Natural killer cell (primary cell): Measurements from ENCODE around the gene MTA2. TPM values are rescaled to one million over a fixed set of nuclear protein-coding genes. Genes with fewer than 3 reads are reported as not detected.
A peak's percentile ranks its signal among the peaks of the same experiment; 100 is the strongest.
"Not testable (repeated sequence)": the region's sequence is repeated elsewhere in the genome, so short reads cannot be mapped to it uniquely, and the experiment has no call there.

Source experiments
- ATAC-seq, 3 donors: fragments of 150-1000 bp in 2 of 3; fragments of 200-7000 bp in 1 of 3; cut with Tn5 transposase; 1 replicate in 1 of 3; 2 replicates in 2 of 3; pipeline ENCODE4 v1.10.0; 2021; ENCODE audit warnings: mild to moderate bottlenecking in 2 of 3, moderate library complexity in 2 of 3
- DNase-seq, 2 donors: peaks; one replicate each; pipeline versions ENCODE4 v3.0.0 to v3.0.0-alpha.2; 2013 to 2021; ENCODE audit warnings: mixed read lengths in 1 of 2
- H3K27ac ChIP-seq: one replicate; pipeline ENCODE4 v1.5.1; 2013; ENCODE audit warnings: mild to moderate bottlenecking, low read length
- H3K27me3 ChIP-seq: one replicate; pipeline ENCODE4 v1.6.1; 2013; ENCODE audit warnings: low read length; ENCODE audit not compliant: control insufficient read depth, insufficient read depth
- H3K36me3 ChIP-seq: one replicate; pipeline ENCODE4 v1.6.1; 2013; ENCODE audit warnings: low read length; ENCODE audit not compliant: control insufficient read depth, insufficient read depth
- H3K4me1 ChIP-seq: one replicate; pipeline ENCODE4 v1.6.1; 2013; ENCODE audit warnings: low read length; ENCODE audit not compliant: control insufficient read depth, insufficient read depth
- H3K4me3 ChIP-seq: one replicate; pipeline ENCODE4 v1.5.1; 2013; ENCODE audit warnings: low read length
- H3K9me3 ChIP-seq: one replicate; pipeline ENCODE4 v1.6.1; 2013; ENCODE audit warnings: low read length; ENCODE audit not compliant: control insufficient read depth, insufficient read depth
- H3K27ac Mint-ChIP-seq, 2 donors: one replicate each; pipeline ENCODE4 v1.8.0; 2022; ENCODE audit warnings: mild to moderate bottlenecking in 2 of 2, mixed read lengths in 2 of 2, moderate library complexity in 1 of 2
- H3K27me3 Mint-ChIP-seq, 2 donors: one replicate each; pipeline ENCODE4 v1.8.0; 2022; ENCODE audit warnings: low read depth in 2 of 2, mixed read lengths in 2 of 2
- H3K36me3 Mint-ChIP-seq: one replicate; pipeline ENCODE4 v1.8.0; 2022; ENCODE audit warnings: mixed read lengths
- H3K4me1 Mint-ChIP-seq, 2 donors: one replicate each; pipeline ENCODE4 v1.8.0; 2022; ENCODE audit warnings: mixed read lengths in 2 of 2
- H3K4me3 Mint-ChIP-seq: one replicate; pipeline ENCODE4 v1.8.0; 2022; ENCODE audit warnings: mild to moderate bottlenecking, moderate library complexity, mixed read lengths
- H3K9me3 Mint-ChIP-seq, 2 donors: one replicate each; pipeline ENCODE4 v1.8.0; 2022; ENCODE audit warnings: mixed read lengths in 2 of 2
- CTCF ChIP-seq: fragments of 200-600 bp; IDR thresholded peaks from one replicate; pipeline ENCODE4 v1.8.0; 2022; ENCODE audit warnings: antibody characterized with exemption
- WGBS: methylation state at CpG from one replicate; pipeline ENCODE4 v1.1.7; 2013; ENCODE audit warnings: missing lambda C conversion rate; ENCODE audit not compliant: insufficient coverage; 5-methylcytosine and 5-hydroxymethylcytosine counted together
- intact Hi-C: fragments of 100-400 bp; cut with micrococcal nuclease; formaldehyde crosslinking; loops from one replicate; pipeline ENCODE4 v1.14.2; 2022
- total RNA-seq, 4 donors: library from RNA; stranded (reverse); fragments of 120-200 nt in 1 of 4; gene quantifications; one replicate each; pipeline versions ENCODE4 v1.2.3 to v1.2.4, GENCODE V29; 2013 to 2022

Gene MTA2
- total RNA-seq, 3 donors from 2014 or later (not counting 1 experiment from before 2014, with no cell fraction given): 254 to 305 (median 259) TPM

GRCh38 chr11:62572431-62572830 lies 29.2 kb downstream of the MTA2 start:
- intact Hi-C loops: loop anchor here (5.0 kb wide), 1 partner anchor 135 kb away; the partner anchor contains the start of genes BSCL2 and GNG3
- peaks cover 37 to 55% of the 10 kb centered on the region in 2 donors for H3K4me1 Mint-ChIP-seq
- peaks cover 12% of the 10 kb centered on the region for H3K36me3 Mint-ChIP-seq
- no peak for TF ChIP-seq CTCF
- peak overlapping the region; percentile 99 for H3K4me3 Mint-ChIP-seq
- ATAC-seq (no peak), DNase-seq (no peak)
- peaks cover 27% of the 10 kb centered on the region for H3K4me1 ChIP-seq
- H3K27ac ChIP-seq: peak overlapping the region; percentile 80
- H3K36me3 ChIP-seq: peaks cover 38% of the 10 kb centered on the region
- H3K9me3 Mint-ChIP-seq: no peaks in the 10 kb centered on the region
- H3K27me3 ChIP-seq: no peaks in the 10 kb centered on the region
- 92% methylated on average over 11 of the region's 12 CpGs for WGBS
- no peaks in the 10 kb centered on the region for H3K9me3 ChIP-seq
- no peaks in the 10 kb centered on the region for H3K27me3 Mint-ChIP-seq
- H3K27ac Mint-ChIP-seq: peak overlapping the region; percentile 92 to 95
- H3K4me3 ChIP-seq: peak overlapping the region; percentile 94

- Mint-ChIP-seq H3K4me3 (peak overlapping the region; percentile 99), H3K27ac (peak overlapping the region; percentile 92 to 95), H3K36me3 (peaks cover 21% of the 10 kb centered on the region), H3K4me1 (peaks cover 45 to 64% of the 10 kb centered on the region in 2 donors)
- not testable (repeated sequence) for H3K27ac ChIP-seq, H3K4me3 ChIP-seq, H3K27me3 Mint-ChIP-seq, H3K27me3 ChIP-seq, H3K9me3 ChIP-seq, H3K9me3 Mint-ChIP-seq, DNase-seq, ATAC-seq
- H3K4me1 ChIP-seq: peaks cover 27% of the 10 kb centered on the region
- WGBS: 99% methylated on average over 5 of the region's 5 CpGs
- H3K36me3 ChIP-seq: peaks cover 40% of the 10 kb centered on the region
- intact Hi-C loops: loop anchor here (5.0 kb wide), 1 partner anchor 136 kb away; the partner anchor contains the start of genes BSCL2 and GNG3
Measured at GRCh38 chr11:62571493-62571892, 30.2 kb downstream of the MTA2 start.

- H3K9me3 Mint-ChIP-seq, H3K4me3 ChIP-seq, DNase-seq, H3K27me3 Mint-ChIP-seq, ATAC-seq, H3K4me3 Mint-ChIP-seq, H3K9me3 ChIP-seq, H3K27me3 ChIP-seq, H3K27ac ChIP-seq: not testable (repeated sequence)
- Mint-ChIP-seq H3K27ac (peak overlapping the region in 1 of 2 donors; percentile 92), H3K36me3 (peaks cover 26% of the 10 kb centered on the region), H3K4me1 (peaks cover 45 to 64% of the 10 kb centered on the region in 2 donors)
- intact Hi-C loops: loop anchor here (5.0 kb wide), 1 partner anchor 136 kb away; the partner anchor contains the start of genes BSCL2 and GNG3
- Histone ChIP-seq H3K36me3 (peaks cover 42% of the 10 kb centered on the region), H3K4me1 (peaks cover 27% of the 10 kb centered on the region)
- 85% methylated on average over 5 of the region's 5 CpGs for WGBS
Measured at GRCh38 chr11:62570903-62571302, 30.8 kb downstream of the MTA2 start.

- H3K27ac Mint-ChIP-seq: no peak overlapping the region
- no peak overlapping the region for H3K27ac ChIP-seq
- no peaks in the 10 kb centered on the region for H3K27me3 Mint-ChIP-seq
- ATAC-seq (no peak), DNase-seq (no peak)
- intact Hi-C loops: loop anchor here (5.0 kb wide), 1 partner anchor 138 kb away; the partner anchor contains the start of genes BSCL2 and GNG3
- peaks cover 26% of the 10 kb centered on the region for H3K36me3 Mint-ChIP-seq
- no peaks in the 10 kb centered on the region for H3K9me3 ChIP-seq
- no peak for TF ChIP-seq CTCF
- no peaks in the 10 kb centered on the region for H3K27me3 ChIP-seq
- no CpG with 5 or more reads among the region's 1 CpG for WGBS
- H3K4me3 ChIP-seq: no peak overlapping the region
- H3K4me3 Mint-ChIP-seq: no peak overlapping the region
- H3K4me1 ChIP-seq: peaks cover 19% of the 10 kb centered on the region
- no peaks in the 10 kb centered on the region for H3K9me3 Mint-ChIP-seq
- H3K36me3 ChIP-seq: peaks cover 53% of the 10 kb centered on the region
- H3K4me1 Mint-ChIP-seq: peaks cover 40 to 56% of the 10 kb centered on the region in 2 donors
Measured at GRCh38 chr11:62569611-62570010, 32.1 kb downstream of the MTA2 start.
